CD14-positive monocyte (primary cell): Measurements from ENCODE around the gene HSPA12A. TPM values are rescaled to one million over a fixed set of nuclear protein-coding genes. Genes with fewer than 3 reads are reported as not detected.

Source experiments
- DNase-seq, 3 donors: peaks; one replicate each; pipeline ENCODE4 v3.0.0-alpha.2; 2011 to 2022
- H2AFZ ChIP-seq: 2 replicates; pipeline ENCODE4 v1.6.0; 2012; ENCODE audit warnings: mild to moderate bottlenecking, low read depth, low read length, inconsistent platforms; ENCODE audit not compliant: insufficient read depth, poor library complexity, severe bottlenecking
- H3K27ac ChIP-seq, 2 donors: 1 replicate in 1 of 2; 2 replicates in 1 of 2; pipeline ENCODE4 v1.5.1; 2012 to 2013; ENCODE audit warnings: low read length in 2 of 2, control low read depth in 1 of 2, inconsistent platforms in 1 of 2, low read depth in 1 of 2, mild to moderate bottlenecking in 1 of 2
- H3K27me3 ChIP-seq, 2 donors: one replicate each; pipeline versions ENCODE4 v1.6.0 to v1.6.1; 2011 to 2013; ENCODE audit warnings: low read length in 2 of 2; ENCODE audit not compliant: control insufficient read depth in 2 of 2, insufficient read depth in 2 of 2
- H3K36me3 ChIP-seq, 2 donors: replicated peaks in 1 of 2; 1 replicate in 1 of 2; 2 replicates in 1 of 2; pipeline versions ENCODE4 v1.5.1 to v1.6.1; 2012 to 2013; ENCODE audit warnings: low read length in 2 of 2, control low read depth in 1 of 2, inconsistent platforms in 1 of 2, mild to moderate bottlenecking in 1 of 2; ENCODE audit not compliant: insufficient read depth in 2 of 2, control insufficient read depth in 1 of 2
- H3K4me1 ChIP-seq, 2 donors: 1 replicate in 1 of 2; 2 replicates in 1 of 2; pipeline versions ENCODE4 v1.5.1 to v1.6.1; 2012 to 2013; ENCODE audit warnings: low read length in 2 of 2, control low read depth in 1 of 2, inconsistent platforms in 1 of 2, mild to moderate bottlenecking in 1 of 2, moderate library complexity in 1 of 2; ENCODE audit not compliant: insufficient read depth in 2 of 2, control insufficient read depth in 1 of 2
- H3K4me2 ChIP-seq: replicated peaks from 2 replicates; pipeline ENCODE3; 2012; ENCODE audit warnings: low read length, moderate library complexity, mild to moderate bottlenecking; ENCODE audit not compliant: poor library complexity, severe bottlenecking; ENCODE audit errors: extremely low read depth
- H3K4me3 ChIP-seq, 3 experiments: fragments of 200-600 bp in 1 of 3; sonication (generic) in 1 of 3; replicated peaks in 1 of 3; 1 replicate in 2 of 3; 2 replicates in 1 of 3; pipeline ENCODE4 v1.5.1; 2011 to 2013; ENCODE audit warnings: low read length in 3 of 3, mild to moderate bottlenecking in 3 of 3, control low read depth in 2 of 3, low read depth in 2 of 3, inconsistent platforms in 1 of 3, moderate library complexity in 1 of 3
- H3K79me2 ChIP-seq: 2 replicates; pipeline ENCODE4 v1.6.0; 2012; ENCODE audit warnings: mild to moderate bottlenecking, control low read depth, inconsistent platforms, low read length, moderate library complexity; ENCODE audit not compliant: insufficient read depth
- H3K9ac ChIP-seq: 2 replicates; pipeline ENCODE4 v1.6.0; 2017; ENCODE audit warnings: low read length, mild to moderate bottlenecking; ENCODE audit not compliant: insufficient read depth, poor library complexity, severe bottlenecking
- H3K9me3 ChIP-seq, 2 donors: replicated peaks in 1 of 2; 1 replicate in 1 of 2; 2 replicates in 1 of 2; pipeline versions ENCODE4 v1.5.1 to v1.6.1; 2012 to 2013; ENCODE audit warnings: low read length in 2 of 2, control low read depth in 1 of 2; ENCODE audit not compliant: control insufficient read depth in 1 of 2, insufficient read depth in 1 of 2
- H4K20me1 ChIP-seq: 2 replicates; pipeline ENCODE4 v1.6.0; 2012; ENCODE audit warnings: mild to moderate bottlenecking, low read length, control low read depth, moderate library complexity; ENCODE audit not compliant: insufficient read depth
- H3K27ac Mint-ChIP-seq, 7 donors: one replicate each; pipeline ENCODE4 v1.8.0; 2020; ENCODE audit warnings: mild to moderate bottlenecking in 7 of 7, mixed read lengths in 7 of 7, moderate library complexity in 6 of 7, inconsistent platforms in 2 of 7
- H3K27me3 Mint-ChIP-seq, 3 donors: one replicate each; pipeline ENCODE4 v1.8.0; 2021 to 2022; ENCODE audit warnings: low read depth in 3 of 3, mild to moderate bottlenecking in 3 of 3, mixed read lengths in 3 of 3, moderate library complexity in 3 of 3, inconsistent platforms in 1 of 3
- H3K36me3 Mint-ChIP-seq, 2 donors: one replicate each; pipeline ENCODE4 v1.8.0; 2020; ENCODE audit warnings: mixed read lengths in 2 of 2, inconsistent platforms in 1 of 2, mild to moderate bottlenecking in 1 of 2
- H3K4me1 Mint-ChIP-seq: one replicate; pipeline ENCODE4 v1.8.0; 2020; ENCODE audit warnings: mild to moderate bottlenecking, mixed read lengths
- H3K4me3 Mint-ChIP-seq, 2 donors: one replicate each; pipeline ENCODE4 v1.8.0; 2020; ENCODE audit warnings: mild to moderate bottlenecking in 2 of 2, mixed read lengths in 2 of 2, moderate library complexity in 1 of 2
- H3K9me3 Mint-ChIP-seq, 7 donors: one replicate each; pipeline ENCODE4 v1.8.0; 2020 to 2022; ENCODE audit warnings: mixed read lengths in 7 of 7, mild to moderate bottlenecking in 6 of 7, moderate library complexity in 6 of 7, inconsistent platforms in 2 of 7
- WGBS: methylation state at CpG from one replicate; pipeline ENCODE4 v1.1.5; 2013; ENCODE audit warnings: missing lambda C conversion rate; ENCODE audit not compliant: insufficient coverage; 5-methylcytosine and 5-hydroxymethylcytosine counted together
- intact Hi-C, 2 donors: fragments of 100-400 bp; cut with micrococcal nuclease; formaldehyde crosslinking; loops; one replicate each; pipeline versions ENCODE4 v1.15.0 to v1.15.1; 2023
- polyA plus RNA-seq, 3 donors: library from polyadenylated mRNA; depleted of rRNA in 1 of 3; unstranded in 2 of 3; stranded (reverse) in 1 of 3; fragments of 300-500 nt in 2 of 3; fragments of >200 nt in 1 of 3; fragmentation: Illumina TruSeq in 2 of 3; gene quantifications; 1 replicate in 2 of 3; 2 replicates in 1 of 3; pipeline ENCODE4 v1.2.3, GENCODE V29; 2012 to 2021
- TF ChIP-seq, protein P1 (sequence below): fragments of 200-600 bp; IDR thresholded peaks from one replicate; pipeline ENCODE4 v1.8.0; 2022; ENCODE audit warnings: antibody characterized with exemption, mild to moderate bottlenecking

The HSPA12A gene
- polyA plus RNA-seq, 3 donors: 0.01 TPM; not detected in 2

DNA sequence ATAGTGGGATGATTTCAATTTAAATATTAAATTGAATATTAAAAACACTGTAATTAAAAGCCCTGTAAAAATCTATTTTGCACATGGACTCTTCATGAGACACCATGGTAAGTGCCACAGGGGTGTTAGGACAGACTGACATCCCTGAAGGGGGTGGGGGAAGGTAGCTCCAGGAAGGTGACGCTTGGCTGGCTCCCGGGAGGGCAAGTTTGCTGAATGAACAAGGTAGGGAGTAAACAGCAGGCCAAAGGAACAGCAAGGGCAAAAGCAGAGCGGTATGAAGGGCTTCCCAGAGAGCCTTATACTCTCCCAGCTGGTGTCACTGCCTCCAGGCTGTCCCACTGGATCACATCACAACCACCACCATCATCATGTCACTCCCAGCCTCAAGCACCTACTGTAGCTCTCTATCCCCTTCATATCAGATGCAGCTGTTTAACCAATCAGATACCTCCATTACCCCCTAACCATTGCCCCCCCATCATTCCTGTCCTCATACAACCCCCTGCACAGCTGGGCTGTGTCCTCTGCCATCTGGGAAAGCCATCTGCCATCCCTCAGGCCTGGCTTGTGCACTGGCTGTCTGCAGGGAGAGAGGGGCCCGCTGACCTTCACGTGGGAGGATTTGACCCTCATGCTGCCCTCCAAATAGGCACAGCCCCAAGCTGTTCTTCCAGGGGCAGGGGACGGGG lies 19.5 kb downstream of the HSPA12A start:
- Histone ChIP-seq H3K27ac (no peak overlapping the region), H3K9me3 (no peaks in the 10 kb centered on the region), H3K9ac (no peak overlapping the region), H3K79me2 (no peaks in the 10 kb centered on the region), H3K4me3 (no peak overlapping the region), H3K36me3 (no peaks in the 10 kb centered on the region), H3K4me1 (no peaks in the 10 kb centered on the region), H3K4me2 (no peak overlapping the region), H3K27me3 (peaks cover 0 to 4% of the 10 kb centered on the region in 2 donors), H2AFZ (no peak overlapping the region), H4K20me1 (no peaks in the 10 kb centered on the region)
- no peak overlapping the region for H3K4me3 Mint-ChIP-seq
- peaks cover 0 to 2% (median 0%) of the 10 kb centered on the region in 7 donors for H3K9me3 Mint-ChIP-seq
- H3K27ac Mint-ChIP-seq: no peak overlapping the region
- DNase-seq: no peak
- TF ChIP-seq, protein P1, sequence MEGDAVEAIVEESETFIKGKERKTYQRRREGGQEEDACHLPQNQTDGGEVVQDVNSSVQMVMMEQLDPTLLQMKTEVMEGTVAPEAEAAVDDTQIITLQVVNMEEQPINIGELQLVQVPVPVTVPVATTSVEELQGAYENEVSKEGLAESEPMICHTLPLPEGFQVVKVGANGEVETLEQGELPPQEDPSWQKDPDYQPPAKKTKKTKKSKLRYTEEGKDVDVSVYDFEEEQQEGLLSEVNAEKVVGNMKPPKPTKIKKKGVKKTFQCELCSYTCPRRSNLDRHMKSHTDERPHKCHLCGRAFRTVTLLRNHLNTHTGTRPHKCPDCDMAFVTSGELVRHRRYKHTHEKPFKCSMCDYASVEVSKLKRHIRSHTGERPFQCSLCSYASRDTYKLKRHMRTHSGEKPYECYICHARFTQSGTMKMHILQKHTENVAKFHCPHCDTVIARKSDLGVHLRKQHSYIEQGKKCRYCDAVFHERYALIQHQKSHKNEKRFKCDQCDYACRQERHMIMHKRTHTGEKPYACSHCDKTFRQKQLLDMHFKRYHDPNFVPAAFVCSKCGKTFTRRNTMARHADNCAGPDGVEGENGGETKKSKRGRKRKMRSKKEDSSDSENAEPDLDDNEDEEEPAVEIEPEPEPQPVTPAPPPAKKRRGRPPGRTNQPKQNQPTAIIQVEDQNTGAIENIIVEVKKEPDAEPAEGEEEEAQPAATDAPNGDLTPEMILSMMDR: no peak
- 83% methylated on average over 1 of the region's 6 CpGs for whole genome bisulfite sequencing
- intact Hi-C loops: no loop called here
- H3K4me1 Mint-ChIP-seq: no peaks in the 10 kb centered on the region
- no peaks in the 10 kb centered on the region for H3K36me3 Mint-ChIP-seq
- H3K27me3 Mint-ChIP-seq: peaks cover 7 to 11% (median 10%) of the 10 kb centered on the region in 3 donors

DNA sequence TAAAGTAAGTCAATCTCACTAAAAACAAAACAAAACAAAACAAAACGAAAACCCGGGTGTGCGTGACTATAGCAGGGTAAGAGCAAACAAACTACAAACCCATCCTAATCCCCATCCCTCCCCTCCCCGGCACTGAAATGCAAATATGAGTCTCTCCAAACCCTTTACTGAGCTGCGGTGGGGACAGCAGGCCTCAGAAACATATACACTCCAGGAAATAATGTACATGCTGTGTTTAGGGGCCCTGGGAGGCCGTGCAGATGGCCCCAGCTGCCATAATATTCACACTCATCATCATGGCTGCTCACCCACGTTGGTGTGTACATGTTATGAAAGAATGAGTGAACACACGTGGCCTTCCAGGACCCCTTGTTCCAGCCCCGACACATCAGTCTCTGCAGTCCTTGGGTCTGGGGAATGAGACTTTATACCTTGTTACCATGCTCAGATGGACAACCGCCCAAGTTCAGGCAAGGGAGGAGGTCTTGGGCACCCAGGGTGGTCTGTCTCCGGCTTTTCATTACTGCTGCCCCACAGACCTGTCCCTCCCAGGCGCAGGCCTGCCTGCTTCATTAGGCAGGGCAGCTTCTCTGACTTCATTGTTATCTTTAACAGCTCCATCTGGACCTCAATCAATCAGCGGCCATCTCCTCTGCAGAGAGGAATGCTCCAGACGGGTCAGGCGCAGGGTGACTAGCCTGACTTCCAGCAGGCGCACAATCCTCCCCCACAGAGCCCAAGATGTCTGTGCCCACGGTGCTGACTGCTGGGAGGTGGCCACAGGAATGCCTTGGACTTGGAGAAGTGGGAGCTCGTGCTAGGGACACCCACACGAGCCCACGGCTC lies 20.6 kb downstream of the HSPA12A start:
- H3K79me2 ChIP-seq: no peaks in the 10 kb centered on the region
- Mint-ChIP-seq H3K36me3 (no peaks in the 10 kb centered on the region), H3K9me3 (no peaks in the 10 kb centered on the region), H3K27me3 (peaks cover 6 to 11% (median 8%) of the 10 kb centered on the region in 3 donors), H3K4me3 (no peak overlapping the region), H3K27ac (no peak overlapping the region), H3K4me1 (no peaks in the 10 kb centered on the region)
- intact Hi-C loops: no loop called here
- peaks cover 0 to 4% of the 10 kb centered on the region in 2 donors for H3K27me3 ChIP-seq
- H3K4me1 ChIP-seq: no peaks in the 10 kb centered on the region
- TF ChIP-seq, protein P1: no peak
- H3K36me3 ChIP-seq: no peaks in the 10 kb centered on the region
- no peaks in the 10 kb centered on the region for H4K20me1 ChIP-seq
- H3K4me2 ChIP-seq: no peak overlapping the region
- no peak overlapping the region for H3K27ac ChIP-seq
- no peaks in the 10 kb centered on the region for H3K9me3 ChIP-seq
- H3K9ac ChIP-seq: no peak overlapping the region
- H2AFZ ChIP-seq: no peak overlapping the region
- 70% methylated on average over 12 of the region's 20 CpGs for WGBS
- no peak for DNase-seq
- H3K4me3 ChIP-seq: no peak overlapping the region
